ENCODE measurements around the gene HIF1AN.

HIF1AN gene

GRCh38 chr10:100551738-100552137, 16.0 kb downstream of the HIF1AN start:
- H3K4me3 ChIP-seq (ENCODE audit: insufficient read depth, low read length, poor library complexity, severe bottlenecking): no peak overlapping the region
- TF ChIP-seq CTCF (IDR thresholded peaks at IDR 0.05; ENCODE audit: insufficient read depth, low read length, poor library complexity, severe bottlenecking) (no peak), EZH2phosphoT487 (conservative IDR thresholded peaks at IDR 0.05; ENCODE audit: low read length) (no peak)
- H2AFZ ChIP-seq (ENCODE audit: low read depth, low read length, severe bottlenecking): no peak overlapping the region
- H3F3A ChIP-seq (ENCODE audit: insufficient read depth): no peaks in the 10 kb centered on the region
- no peaks in the 10 kb centered on the region for H4K20me1 ChIP-seq (ENCODE audit: low read depth, low read length)
- H3K79me2 ChIP-seq (ENCODE audit: insufficient read depth, low read length): no peaks in the 10 kb centered on the region
- H3K9me3 ChIP-seq (ENCODE audit: insufficient read depth, low read length): no peaks in the 10 kb centered on the region
- no peak overlapping the region for H3K27ac ChIP-seq (ENCODE audit: low read depth, low read length)
- H3K27me3 ChIP-seq (ENCODE audit: low read length): no peaks in the 10 kb centered on the region
- H3K4me2 ChIP-seq (ENCODE audit: low read depth, low read length, poor library complexity, severe bottlenecking): no peak overlapping the region
- no peak overlapping the region for H3K9ac ChIP-seq (ENCODE audit: low read length)
- H3K36me3 ChIP-seq (ENCODE audit: low read length): peaks cover 4% of the 10 kb centered on the region; the same call in 1 of the 2 replicates
- H3K9me2 ChIP-seq (replicated peaks; ENCODE audit: insufficient read depth, low read length): no peaks in the 10 kb centered on the region

DNA sequence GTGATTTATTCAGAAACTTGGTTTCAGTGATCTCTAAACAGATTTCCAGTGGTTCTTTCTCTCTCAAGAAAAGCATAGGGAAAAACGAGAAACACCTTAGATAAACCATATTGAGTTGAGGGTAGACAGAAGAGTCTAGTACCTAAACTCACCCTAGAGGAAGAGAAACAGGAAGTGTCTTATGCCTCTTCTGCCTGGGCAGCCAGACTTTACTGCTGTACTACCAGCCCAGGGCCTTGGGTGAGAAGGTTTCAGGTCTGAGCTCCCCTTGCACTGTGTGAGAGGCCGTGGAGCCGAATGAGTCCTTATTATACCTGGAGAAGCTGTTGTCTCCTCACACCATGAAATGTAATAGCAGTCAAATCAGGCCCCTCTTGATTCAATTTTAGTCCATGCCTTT, 18.2 kb downstream of the HIF1AN start:
- Histone ChIP-seq H3K9me2 (replicated peaks; ENCODE audit: insufficient read depth, low read length) (no peaks in the 10 kb centered on the region), H3K27me3 (ENCODE audit: low read length) (no peaks in the 10 kb centered on the region), H3K4me3 (ENCODE audit: insufficient read depth, low read length, poor library complexity, severe bottlenecking) (no peak overlapping the region), H3K9ac (ENCODE audit: low read length) (no peak overlapping the region), H3K4me2 (ENCODE audit: low read depth, low read length, poor library complexity, severe bottlenecking) (no peak overlapping the region), H3F3A (ENCODE audit: insufficient read depth) (no peaks in the 10 kb centered on the region), H3K27ac (ENCODE audit: low read depth, low read length) (no peak overlapping the region), H3K9me3 (ENCODE audit: insufficient read depth, low read length) (no peaks in the 10 kb centered on the region), H4K20me1 (ENCODE audit: low read depth, low read length) (no peaks in the 10 kb centered on the region), H2AFZ (ENCODE audit: low read depth, low read length, severe bottlenecking) (no peak overlapping the region), H3K36me3 (ENCODE audit: low read length) (no peaks in the 10 kb centered on the region), H3K79me2 (ENCODE audit: insufficient read depth, low read length) (no peaks in the 10 kb centered on the region)
- TF ChIP-seq CTCF (IDR thresholded peaks at IDR 0.05; ENCODE audit: insufficient read depth, low read length, poor library complexity, severe bottlenecking) (no peak), EZH2phosphoT487 (conservative IDR thresholded peaks at IDR 0.05; ENCODE audit: low read length) (no peak)

DNA sequence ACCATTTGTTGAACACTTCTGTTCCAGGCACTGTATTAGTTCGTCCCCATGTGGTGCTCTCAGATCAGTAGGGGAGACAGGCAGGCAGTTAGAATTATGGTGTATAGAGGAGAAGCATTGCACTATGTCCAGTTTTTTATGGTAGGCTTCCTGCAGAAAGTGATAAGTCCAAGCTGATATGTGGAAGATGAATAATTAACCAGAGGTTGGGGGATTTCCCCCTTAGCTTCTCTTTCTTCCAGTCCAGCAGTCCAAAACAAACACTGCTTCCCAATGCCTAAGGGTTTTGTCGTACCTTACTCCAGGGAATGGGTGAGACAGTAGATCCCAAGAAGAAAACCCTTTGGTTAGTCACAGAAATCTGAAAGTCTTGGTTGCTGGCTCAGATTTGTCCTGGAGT, 19.2 kb downstream of the HIF1AN start:
- no peaks in the 10 kb centered on the region for H3K36me3 ChIP-seq (ENCODE audit: low read length)
- H3F3A ChIP-seq (ENCODE audit: insufficient read depth): no peaks in the 10 kb centered on the region
- H2AFZ ChIP-seq (ENCODE audit: low read depth, low read length, severe bottlenecking): no peak overlapping the region
- no peak overlapping the region for H3K4me3 ChIP-seq (ENCODE audit: insufficient read depth, low read length, poor library complexity, severe bottlenecking)
- H3K79me2 ChIP-seq (ENCODE audit: insufficient read depth, low read length): no peaks in the 10 kb centered on the region
- TF ChIP-seq EZH2phosphoT487 (conservative IDR thresholded peaks at IDR 0.05; ENCODE audit: low read length) (no peak), CTCF (IDR thresholded peaks at IDR 0.05; ENCODE audit: insufficient read depth, low read length, poor library complexity, severe bottlenecking) (no peak)
- no peaks in the 10 kb centered on the region for H4K20me1 ChIP-seq (ENCODE audit: low read depth, low read length)
- no peak overlapping the region for H3K4me2 ChIP-seq (ENCODE audit: low read depth, low read length, poor library complexity, severe bottlenecking)
- H3K9ac ChIP-seq (ENCODE audit: low read length): no peak overlapping the region
- no peaks in the 10 kb centered on the region for H3K9me2 ChIP-seq (replicated peaks; ENCODE audit: insufficient read depth, low read length)
- no peaks in the 10 kb centered on the region for H3K9me3 ChIP-seq (ENCODE audit: insufficient read depth, low read length)
- H3K27me3 ChIP-seq (ENCODE audit: low read length): no peaks in the 10 kb centered on the region
- H3K27ac ChIP-seq (ENCODE audit: low read depth, low read length): no peak overlapping the region

All from SU-DHL-6 (cell line).